ENCODE results near the gene STX5.

GRCh38 chr11:62850911-62851806 lies 19.3 kb upstream of the STX5 start:
- TF ChIP-seq POLR2AphosphoS5 (IDR thresholded peaks at IDR 0.05; ENCODE audit: borderline replicate concordance, low read depth, low read length) = peak; percentile 86
- no peak for TF ChIP-seq EZH2 (IDR thresholded peaks at IDR 0.05)
- TF ChIP-seq FOXP2 (optimal IDR thresholded peaks at IDR 0.05; ENCODE audit: control extremely low read depth, extremely low read length, insufficient read depth) = no peak
